Prostate gland (tissue), 2 donors: Measurements from ENCODE around the gene HNRNPF.

Experiments used
- CTCF ChIP-seq, 4 experiments: fragments of 200-600 bp in 2 of 4; fragments of 450-650 bp in 2 of 4; sonication (generic) in 2 of 4; IDR thresholded peaks; 1 replicate in 3 of 4; 2 replicates in 1 of 4; pipeline ENCODE4 v1.5.1; 2016 to 2019; ENCODE audit warnings: antibody characterized with exemption in 4 of 4, mild to moderate bottlenecking in 2 of 4, moderate library complexity in 2 of 4
- POLR2A ChIP-seq: fragments of 450-650 bp; IDR thresholded peaks from one replicate; pipeline ENCODE4 v1.6.1; 2016; ENCODE audit warnings: antibody characterized with exemption, mild to moderate bottlenecking
- POLR2AphosphoS5 ChIP-seq: sonication (generic); formaldehyde crosslinking; IDR thresholded peaks from one replicate; pipeline ENCODE4 v1.6.1; 2017; ENCODE audit warnings: antibody characterized with exemption

GRCh38 chr10:43407576-43408330 lies 1.2 kb downstream of the HNRNPF start:
- peak in 2 of 4 experiments; percentile 43 to 47 for TF ChIP-seq CTCF (IDR thresholded peaks at IDR 0.05)
- peak; percentile 72 for TF ChIP-seq POLR2A
- TF ChIP-seq POLR2AphosphoS5: peak; percentile 91
